ELR (cell line): Measurements from ENCODE around the gene TEN1.
"Not testable (repeated sequence)": the region's sequence is repeated elsewhere in the genome, so short reads cannot be mapped to it uniquely, and the experiment has no call there.

ENCODE experiments used
- DNase-seq: peaks from one replicate; pipeline ENCODE4 v3.0.0-alpha.2; 2015; ENCODE audit warnings: low read depth

Gene TEN1

GRCh38 chr17:75978938-75979704, at the start of gene TEN1, which contains the start of gene ACOX1:
Gene TEN1, plus strand, starts transcription at chr17:75979240. Its CDS starts 6,953 bp downstream, at chr17:75986193.
Gene ACOX1, minus strand, starts transcription at chr17:75979166. Its CDS starts 93 bp downstream, at chr17:75979073.
- DNase-seq, result peak; percentile 99

- no peak for DNase-seq
Observed at GRCh38 chr17:75931062-75931461, 48.0 kb upstream of the TEN1 start.

- no peak for DNase-seq
Observed at GRCh38 chr17:75932852-75933251, 46.2 kb upstream of the TEN1 start.

GRCh38 chr17:75933808-75934207, 45.2 kb upstream of the TEN1 start:
- no peak for DNase-seq

GRCh38 chr17:75937652-75938051, 41.4 kb upstream of the TEN1 start:
- no peak for DNase-seq

- peak; percentile 97 for DNase-seq
Observed at GRCh38 chr17:75940727-75941441, 38.2 kb upstream of the TEN1 start, which contains the start of gene FBF1. Gene FBF1, minus strand, starts transcription at chr17:75941042. Its CDS starts 2,893 bp downstream, at chr17:75938149.

- no peak for DNase-seq
Observed at GRCh38 chr17:75941442-75941819, 37.6 kb upstream of the TEN1 start.

GRCh38 chr17:75942473-75942872, 36.6 kb upstream of the TEN1 start:
- DNase-seq, result no peak

- no peak for DNase-seq
Observed at GRCh38 chr17:75943491-75943890, 35.5 kb upstream of the TEN1 start.

- DNase-seq, result no peak
Observed at GRCh38 chr17:75945211-75945610, 33.8 kb upstream of the TEN1 start.

GRCh38 chr17:75950421-75950820, 28.6 kb upstream of the TEN1 start:
- no peak for DNase-seq

- no peak for DNase-seq
Observed at GRCh38 chr17:75950855-75951554, 28.0 kb upstream of the TEN1 start.

GRCh38 chr17:75959051-75959838, 19.8 kb upstream of the TEN1 start:
- DNase-seq, result no peak

GRCh38 chr17:75959839-75960511, 19.1 kb upstream of the TEN1 start:
- DNase-seq, result no peak

- no peak for DNase-seq
Observed at GRCh38 chr17:75965468-75965867, 13.6 kb upstream of the TEN1 start.

GRCh38 chr17:75969044-75969443, 10.0 kb upstream of the TEN1 start:
- DNase-seq, result not testable (repeated sequence)

- DNase-seq, result peak; percentile 21
Observed at GRCh38 chr17:75970011-75970523, 9.0 kb upstream of the TEN1 start.

- no peak for DNase-seq
Observed at GRCh38 chr17:75970626-75971025, 8.4 kb upstream of the TEN1 start.

GRCh38 chr17:75975187-75975586, 3.9 kb upstream of the TEN1 start:
- not testable (repeated sequence) for DNase-seq

GRCh38 chr17:75975757-75976174, 3.3 kb upstream of the TEN1 start:
- no peak for DNase-seq
